Panc1 (cell line): ENCODE data around the gene UIMC1.

Experiments
- CTCF ChIP-seq: fragments of 450-650 bp; IDR thresholded peaks from 2 replicates; pipeline ENCODE4 v1.5.1; 2017; ENCODE audit warnings: mild to moderate bottlenecking
- POLR2AphosphoS5 ChIP-seq: IDR thresholded peaks from 2 replicates; pipeline ENCODE4 v1.6.1; 2012; ENCODE audit warnings: mild to moderate bottlenecking, low read depth, low read length, moderate library complexity
- SIN3A ChIP-seq: IDR thresholded peaks from 2 replicates; pipeline ENCODE4 v1.6.1; 2012; ENCODE audit warnings: low read depth, mild to moderate bottlenecking, low read length, moderate library complexity, borderline replicate concordance; ENCODE audit not compliant: insufficient read depth

DNA sequence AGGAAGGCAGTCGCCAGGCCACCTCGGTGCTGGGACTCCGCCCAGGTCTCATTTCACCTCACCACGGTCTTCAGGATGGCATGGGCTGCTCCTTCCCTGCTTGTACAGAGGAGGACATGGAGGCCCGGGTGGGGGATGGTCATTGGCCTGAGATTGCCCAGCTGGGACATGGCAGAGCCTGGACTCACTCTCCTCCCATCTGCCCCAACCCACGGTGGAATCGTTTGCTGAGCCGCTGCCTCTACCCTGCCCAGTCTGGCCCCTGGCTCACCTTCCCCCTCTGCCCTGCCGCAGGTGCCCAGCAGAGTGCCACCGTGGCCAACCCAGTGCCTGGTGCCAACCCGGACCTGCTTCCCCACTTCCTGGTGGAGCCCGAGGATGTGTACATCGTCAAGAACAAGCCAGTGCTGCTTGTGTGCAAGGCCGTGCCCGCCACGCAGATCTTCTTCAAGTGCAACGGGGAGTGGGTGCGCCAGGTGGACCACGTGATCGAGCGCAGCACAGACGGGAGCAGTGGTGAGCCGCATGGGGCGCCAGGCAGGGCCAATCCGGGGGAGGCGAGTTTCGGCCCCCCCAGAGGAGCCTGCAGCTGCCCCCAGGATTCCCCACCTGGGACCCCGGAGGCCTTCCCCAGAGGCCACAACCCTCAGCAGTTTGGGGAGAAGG lies 144.1 kb downstream of the UIMC1 start:
- TF ChIP-seq CTCF: no peak
- no peak for TF ChIP-seq SIN3A
- TF ChIP-seq POLR2AphosphoS5: no peak
